Neural crest cell (in vitro differentiated cells): ENCODE data around the gene IMPG2. TPM values are rescaled to one million over a fixed set of nuclear protein-coding genes. Genes with fewer than 3 reads are reported as not detected.

ENCODE experiments used
- DNase-seq: peaks from one replicate; pipeline ENCODE4 v3.0.0; 2021; ENCODE audit warnings: low read depth, mixed read lengths, low spot score
- H3K27ac Mint-ChIP-seq: one replicate; pipeline ENCODE4 v1.8.0; 2021; ENCODE audit warnings: mild to moderate bottlenecking, mixed read lengths; ENCODE audit not compliant: unreplicated experiment
- H3K27me3 Mint-ChIP-seq: 2 replicates; pipeline ENCODE4 v1.8.0; 2021; ENCODE audit warnings: low read depth, mild to moderate bottlenecking, mixed read lengths
- H3K36me3 Mint-ChIP-seq: 2 replicates; pipeline ENCODE4 v1.8.0; 2021; ENCODE audit warnings: low read depth, mild to moderate bottlenecking, mixed read lengths
- H3K4me1 Mint-ChIP-seq: 2 replicates; pipeline ENCODE4 v1.8.0; 2021; ENCODE audit warnings: mixed read lengths
- H3K4me3 Mint-ChIP-seq: one replicate; pipeline ENCODE4 v1.8.0; 2021; ENCODE audit warnings: mild to moderate bottlenecking, mixed read lengths
- H3K9me3 Mint-ChIP-seq: 2 replicates; pipeline ENCODE4 v1.8.0; 2021; ENCODE audit warnings: mixed read lengths
- CTCF ChIP-seq: fragments of 200-600 bp; sonication (generic); conservative IDR thresholded peaks from 2 replicates; pipeline ENCODE4 v1.5.0; 2021; ENCODE audit warnings: antibody characterized with exemption, mild to moderate bottlenecking
- total RNA-seq: library from RNA; stranded (reverse); gene quantifications from 2 replicates; pipeline ENCODE4 v1.2.1, GENCODE V29; 2021

IMPG2 gene
- total RNA-seq, 1 donor from 2014 or later = 0.40 TPM

- Mint-ChIP-seq H3K27ac (no peak overlapping the region), H3K36me3 (peaks cover 3% of the 10 kb centered on the region), H3K27me3 (no peaks in the 10 kb centered on the region), H3K4me1 (no peaks in the 10 kb centered on the region), H3K4me3 (no peak overlapping the region), H3K9me3 (peaks cover 11% of the 10 kb centered on the region)
- DNase-seq = no peak
- TF ChIP-seq CTCF = no peak
These were observed 32.1 kb downstream of the IMPG2 start for GRCh38 chr3:101288294-101288693.

DNA sequence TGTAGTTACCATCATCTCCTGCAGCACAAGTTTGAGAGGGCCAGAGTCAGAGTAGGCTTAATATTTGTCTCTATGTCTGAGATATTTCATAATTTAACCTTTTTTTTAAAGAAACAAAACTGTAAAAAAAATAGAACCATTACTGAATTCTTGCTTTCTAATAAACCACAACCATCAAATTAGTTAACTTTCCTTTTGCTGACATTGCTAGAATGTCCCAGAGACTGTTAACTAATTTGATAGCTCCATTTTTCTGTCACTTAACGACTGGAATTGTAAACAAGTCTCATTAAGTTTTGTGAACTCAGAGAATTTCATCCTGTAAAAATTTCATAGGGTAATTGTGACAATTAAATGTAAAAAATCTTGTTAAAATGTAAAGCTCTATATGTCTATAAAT is 35.6 kb downstream of the IMPG2 start:
- Mint-ChIP-seq H3K4me3 (no peak overlapping the region), H3K9me3 (peaks cover 2% of the 10 kb centered on the region), H3K4me1 (no peaks in the 10 kb centered on the region), H3K27me3 (no peaks in the 10 kb centered on the region), H3K36me3 (no peaks in the 10 kb centered on the region), H3K27ac (no peak overlapping the region)
- no peak for DNase-seq
- no peak for TF ChIP-seq CTCF

DNA sequence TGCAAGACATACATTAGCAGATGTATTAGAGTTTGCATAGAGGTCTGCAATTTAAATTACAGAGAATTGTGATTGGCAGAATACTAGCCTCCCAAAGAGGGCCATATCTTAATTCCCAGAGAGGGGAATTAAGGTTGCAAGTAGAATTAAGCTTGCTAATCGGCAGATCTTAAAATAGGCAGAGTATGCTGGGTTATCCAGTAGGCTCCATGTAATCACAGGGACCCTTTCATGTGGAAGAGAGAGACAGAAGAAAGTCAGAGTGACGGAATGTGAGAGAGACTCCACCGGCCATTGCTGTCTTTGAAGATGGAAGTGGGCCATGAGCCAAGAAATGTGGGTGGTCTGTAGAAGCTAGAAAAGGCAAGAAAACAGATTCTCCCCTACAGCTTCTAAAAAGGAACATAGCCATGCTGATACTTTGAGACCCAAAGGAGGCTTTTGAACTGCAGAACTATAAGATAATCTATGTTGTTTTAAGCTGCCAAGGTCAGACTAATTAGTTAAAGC is 38.8 kb downstream of the IMPG2 start:
- Mint-ChIP-seq H3K36me3 (no peaks in the 10 kb centered on the region), H3K27ac (no peak overlapping the region), H3K4me1 (no peaks in the 10 kb centered on the region), H3K4me3 (no peak overlapping the region), H3K27me3 (no peaks in the 10 kb centered on the region), H3K9me3 (no peaks in the 10 kb centered on the region)
- DNase-seq = no peak
- no peak for TF ChIP-seq CTCF

GRCh38 chr3:101279765-101280385 is 40.5 kb downstream of the IMPG2 start:
- Mint-ChIP-seq H3K27ac (no peak overlapping the region), H3K27me3 (no peaks in the 10 kb centered on the region), H3K36me3 (no peaks in the 10 kb centered on the region), H3K9me3 (no peaks in the 10 kb centered on the region), H3K4me1 (no peaks in the 10 kb centered on the region), H3K4me3 (no peak overlapping the region)
- no peak for DNase-seq
- TF ChIP-seq CTCF = no peak

DNA sequence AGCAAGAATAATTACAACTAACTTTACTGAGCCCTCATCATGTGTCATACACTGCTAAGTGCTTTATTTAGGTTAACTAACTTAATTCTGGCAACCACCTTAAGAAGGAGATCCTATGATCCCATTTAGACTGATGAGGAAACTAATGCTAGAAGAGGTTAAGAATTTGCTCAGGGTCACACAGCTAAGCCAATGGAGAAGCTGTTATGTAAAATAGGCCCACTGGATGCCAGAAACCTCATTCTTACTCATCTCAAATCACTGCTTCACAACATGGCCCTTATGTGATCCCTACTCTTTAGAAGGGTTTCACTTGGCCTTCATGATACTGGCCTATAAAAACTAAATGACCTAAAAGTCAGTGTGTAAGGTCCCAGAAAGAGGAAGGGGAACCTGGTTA is 41.2 kb downstream of the IMPG2 start:
- no peak overlapping the region for H3K27ac Mint-ChIP-seq
- DNase-seq = no peak
- TF ChIP-seq CTCF = no peak
- no peaks in the 10 kb centered on the region for H3K27me3 Mint-ChIP-seq
- no peaks in the 10 kb centered on the region for H3K4me1 Mint-ChIP-seq
- no peaks in the 10 kb centered on the region for H3K9me3 Mint-ChIP-seq
- H3K4me3 Mint-ChIP-seq = no peak overlapping the region
- H3K36me3 Mint-ChIP-seq = no peaks in the 10 kb centered on the region
